ENCODE results near the gene PAX7.

DNA sequence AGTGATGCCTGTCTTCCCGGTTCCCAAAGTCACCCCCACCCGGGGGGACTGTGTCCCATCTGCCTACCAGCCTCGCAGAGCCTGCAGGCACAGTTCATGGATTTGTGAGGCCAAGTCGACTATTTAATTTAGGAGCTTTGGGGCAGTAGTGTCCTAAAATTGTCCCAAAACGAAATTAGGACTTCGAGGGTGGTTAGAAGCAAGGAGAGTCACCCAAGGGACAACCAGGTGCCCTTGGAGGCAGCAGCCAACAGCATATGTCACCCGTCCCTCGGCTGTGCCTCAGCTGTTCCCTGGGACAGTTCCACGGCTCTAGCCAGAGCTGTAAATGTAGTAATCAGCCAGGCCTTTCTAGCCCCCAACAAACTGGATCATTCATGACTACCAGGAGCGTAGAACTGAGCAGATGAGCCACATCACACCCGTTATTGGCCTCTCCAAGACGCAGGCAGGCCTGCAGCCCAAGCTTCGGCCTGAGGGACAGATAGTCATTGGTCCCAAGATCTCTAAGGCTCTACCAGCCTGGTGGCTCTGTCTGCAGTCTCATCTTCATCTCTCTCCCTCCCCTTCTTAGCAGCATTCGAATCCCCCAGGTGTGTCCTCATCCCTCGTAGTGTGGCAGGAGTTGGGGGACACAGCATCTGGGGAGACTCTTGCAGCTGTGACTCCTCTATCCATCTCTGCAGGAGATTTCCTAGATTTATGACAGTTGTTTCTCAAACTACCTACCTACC, 2.9 kb downstream of the PAX7 start:
- TF ChIP-seq, protein P1, sequence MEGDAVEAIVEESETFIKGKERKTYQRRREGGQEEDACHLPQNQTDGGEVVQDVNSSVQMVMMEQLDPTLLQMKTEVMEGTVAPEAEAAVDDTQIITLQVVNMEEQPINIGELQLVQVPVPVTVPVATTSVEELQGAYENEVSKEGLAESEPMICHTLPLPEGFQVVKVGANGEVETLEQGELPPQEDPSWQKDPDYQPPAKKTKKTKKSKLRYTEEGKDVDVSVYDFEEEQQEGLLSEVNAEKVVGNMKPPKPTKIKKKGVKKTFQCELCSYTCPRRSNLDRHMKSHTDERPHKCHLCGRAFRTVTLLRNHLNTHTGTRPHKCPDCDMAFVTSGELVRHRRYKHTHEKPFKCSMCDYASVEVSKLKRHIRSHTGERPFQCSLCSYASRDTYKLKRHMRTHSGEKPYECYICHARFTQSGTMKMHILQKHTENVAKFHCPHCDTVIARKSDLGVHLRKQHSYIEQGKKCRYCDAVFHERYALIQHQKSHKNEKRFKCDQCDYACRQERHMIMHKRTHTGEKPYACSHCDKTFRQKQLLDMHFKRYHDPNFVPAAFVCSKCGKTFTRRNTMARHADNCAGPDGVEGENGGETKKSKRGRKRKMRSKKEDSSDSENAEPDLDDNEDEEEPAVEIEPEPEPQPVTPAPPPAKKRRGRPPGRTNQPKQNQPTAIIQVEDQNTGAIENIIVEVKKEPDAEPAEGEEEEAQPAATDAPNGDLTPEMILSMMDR (IDR thresholded peaks at IDR 0.05) = no peak
- TF ChIP-seq POLR2A (IDR thresholded peaks at IDR 0.05) (no peak), EP300 (IDR thresholded peaks at IDR 0.05) (no peak)
